Progenitor cell of endocrine pancreas (in vitro differentiated cells): Measurements from ENCODE around the gene FNIP1. TPM values are rescaled to one million over a fixed set of nuclear protein-coding genes. Genes with fewer than 3 reads are reported as not detected.
A peak's percentile ranks its signal among the peaks of the same experiment; 100 is the strongest.
"Not testable (repeated sequence)": the region's sequence is repeated elsewhere in the genome, so short reads cannot be mapped to it uniquely, and the experiment has no call there.

Experiments used
- DNase-seq: peaks from one replicate; pipeline ENCODE4 v3.0.0; 2021; ENCODE audit warnings: low spot score; ENCODE audit not compliant: unreplicated experiment
- H3K27ac Mint-ChIP-seq: 2 replicates; pipeline ENCODE4 v1.8.0; 2021; ENCODE audit warnings: mild to moderate bottlenecking, moderate library complexity, mixed read lengths
- H3K27me3 Mint-ChIP-seq: 2 replicates; pipeline ENCODE4 v1.8.0; 2021; ENCODE audit warnings: mixed read lengths
- H3K36me3 Mint-ChIP-seq: 2 replicates; pipeline ENCODE4 v1.8.0; 2022; ENCODE audit warnings: mixed read lengths; ENCODE audit not compliant: insufficient read depth
- H3K4me1 Mint-ChIP-seq: 2 replicates; pipeline ENCODE4 v1.8.0; 2021; ENCODE audit warnings: low read depth, mixed read lengths
- H3K4me3 Mint-ChIP-seq: 2 replicates; pipeline ENCODE4 v1.8.0; 2021; ENCODE audit warnings: low read depth, mild to moderate bottlenecking, moderate library complexity, mixed read lengths
- H3K9me3 Mint-ChIP-seq: 2 replicates; pipeline ENCODE4 v1.8.0; 2021; ENCODE audit warnings: low read depth, mixed read lengths
- CTCF ChIP-seq: fragments of 200-600 bp; sonication (generic); IDR thresholded peaks from one replicate; pipeline ENCODE4 v1.5.0; 2021; ENCODE audit warnings: antibody characterized with exemption, mild to moderate bottlenecking; ENCODE audit not compliant: unreplicated experiment
- total RNA-seq: library from RNA; stranded (reverse); gene quantifications from 2 replicates; pipeline ENCODE4 v1.2.1, GENCODE V29; 2021

The FNIP1 gene
- total RNA-seq, 1 donor from 2014 or later, result 28.8 TPM

GRCh38 chr5:131684595-131684994 lies 112.2 kb downstream of the FNIP1 start:
- no peak for TF ChIP-seq CTCF
- Mint-ChIP-seq H3K36me3 (peaks cover 11% of the 10 kb centered on the region), H3K9me3 (no peaks in the 10 kb centered on the region), H3K4me3 (no peak overlapping the region), H3K4me1 (peaks cover 3% of the 10 kb centered on the region), H3K27ac (no peak overlapping the region), H3K27me3 (no peaks in the 10 kb centered on the region)
- no peak for DNase-seq

DNA sequence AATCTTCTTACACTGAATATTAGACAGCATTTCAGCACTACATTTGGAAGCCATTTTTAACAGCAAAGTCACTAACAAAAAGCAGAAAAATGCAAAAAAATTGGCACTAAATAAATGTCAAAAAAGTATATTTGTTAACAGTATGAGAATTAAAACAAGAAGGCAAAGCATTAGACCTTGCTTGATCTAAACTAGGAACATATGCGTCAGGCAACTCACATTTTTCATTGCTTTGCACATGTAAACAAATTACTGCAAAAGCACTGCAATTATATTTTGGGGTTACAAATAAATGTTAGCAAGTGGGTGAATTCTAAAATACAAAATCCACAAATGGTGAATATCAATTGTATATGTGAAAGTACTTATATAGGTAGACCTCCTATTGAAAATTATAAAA lies 112.8 kb downstream of the FNIP1 start:
- no peak overlapping the region for H3K4me3 Mint-ChIP-seq

GRCh38 chr5:131682826-131683225 lies 114.0 kb downstream of the FNIP1 start:
- H3K27ac Mint-ChIP-seq, result peak overlapping the region; percentile 64
- H3K4me3 Mint-ChIP-seq, result no peak overlapping the region
- H3K9me3 Mint-ChIP-seq, result no peaks in the 10 kb centered on the region
- no peaks in the 10 kb centered on the region for H3K27me3 Mint-ChIP-seq
- peaks cover 12% of the 10 kb centered on the region for H3K36me3 Mint-ChIP-seq
- H3K4me1 Mint-ChIP-seq, result peaks cover 3% of the 10 kb centered on the region
- DNase-seq, result no peak
- TF ChIP-seq CTCF, result no peak

More for the DNA sequence above, 112.8 kb downstream of the FNIP1 start:
- Mint-ChIP-seq H3K4me1 (peaks cover 3% of the 10 kb centered on the region), H3K27ac (no peak overlapping the region), H3K36me3 (peaks cover 10% of the 10 kb centered on the region), H3K27me3 (no peaks in the 10 kb centered on the region), H3K9me3 (no peaks in the 10 kb centered on the region)
- no peak for DNase-seq
- TF ChIP-seq CTCF, result no peak

GRCh38 chr5:131682175-131682574 lies 114.6 kb downstream of the FNIP1 start:
- peaks cover 2% of the 10 kb centered on the region for H3K4me1 Mint-ChIP-seq
- H3K27me3 Mint-ChIP-seq, result no peaks in the 10 kb centered on the region
- H3K27ac Mint-ChIP-seq, result no peak overlapping the region
- DNase-seq, result no peak
- H3K36me3 Mint-ChIP-seq, result peaks cover 17% of the 10 kb centered on the region
- no peaks in the 10 kb centered on the region for H3K9me3 Mint-ChIP-seq
- no peak for TF ChIP-seq CTCF
- no peak overlapping the region for H3K4me3 Mint-ChIP-seq

GRCh38 chr5:131679911-131680310 lies 116.9 kb downstream of the FNIP1 start:
- TF ChIP-seq CTCF, result no peak
- Mint-ChIP-seq H3K27me3 (no peaks in the 10 kb centered on the region), H3K9me3 (no peaks in the 10 kb centered on the region), H3K27ac (no peak overlapping the region), H3K4me1 (peaks cover 2% of the 10 kb centered on the region), H3K4me3 (no peak overlapping the region), H3K36me3 (peaks cover 31% of the 10 kb centered on the region)
- no peak for DNase-seq

GRCh38 chr5:131678273-131678672 lies 118.5 kb downstream of the FNIP1 start:
- not testable (repeated sequence) for H3K27me3 Mint-ChIP-seq, DNase-seq, H3K4me3 Mint-ChIP-seq, H3K9me3 Mint-ChIP-seq, H3K27ac Mint-ChIP-seq, H3K4me1 Mint-ChIP-seq
- H3K36me3 Mint-ChIP-seq, result peaks cover 35% of the 10 kb centered on the region
